Measurements from ENCODE around the gene UBAC2.
"Not testable (repeated sequence)": the region's sequence is repeated elsewhere in the genome, so short reads cannot be mapped to it uniquely, and the experiment has no call there.

UBAC2 gene

DNA sequence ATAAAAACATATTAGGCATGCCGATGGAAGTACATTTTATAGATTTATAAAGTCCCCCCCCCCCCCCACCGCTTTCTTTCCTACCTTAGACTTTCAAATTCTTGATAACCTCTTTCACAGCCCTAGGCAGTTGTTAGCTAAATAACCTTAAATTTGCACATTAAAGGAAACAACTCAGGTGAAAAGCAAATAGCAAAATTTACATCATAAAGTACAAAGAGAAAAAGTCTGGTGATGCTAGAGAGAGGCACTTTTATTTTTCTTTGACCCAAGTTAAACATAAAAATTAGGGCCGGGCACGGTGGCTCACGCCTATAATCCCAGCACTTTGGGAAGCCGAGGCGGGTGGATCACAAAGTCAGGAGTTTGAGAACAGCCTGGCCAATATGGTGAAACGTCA, 15.0 kb upstream of the UBAC2 start:
- FAIRE-seq: no peak

DNA sequence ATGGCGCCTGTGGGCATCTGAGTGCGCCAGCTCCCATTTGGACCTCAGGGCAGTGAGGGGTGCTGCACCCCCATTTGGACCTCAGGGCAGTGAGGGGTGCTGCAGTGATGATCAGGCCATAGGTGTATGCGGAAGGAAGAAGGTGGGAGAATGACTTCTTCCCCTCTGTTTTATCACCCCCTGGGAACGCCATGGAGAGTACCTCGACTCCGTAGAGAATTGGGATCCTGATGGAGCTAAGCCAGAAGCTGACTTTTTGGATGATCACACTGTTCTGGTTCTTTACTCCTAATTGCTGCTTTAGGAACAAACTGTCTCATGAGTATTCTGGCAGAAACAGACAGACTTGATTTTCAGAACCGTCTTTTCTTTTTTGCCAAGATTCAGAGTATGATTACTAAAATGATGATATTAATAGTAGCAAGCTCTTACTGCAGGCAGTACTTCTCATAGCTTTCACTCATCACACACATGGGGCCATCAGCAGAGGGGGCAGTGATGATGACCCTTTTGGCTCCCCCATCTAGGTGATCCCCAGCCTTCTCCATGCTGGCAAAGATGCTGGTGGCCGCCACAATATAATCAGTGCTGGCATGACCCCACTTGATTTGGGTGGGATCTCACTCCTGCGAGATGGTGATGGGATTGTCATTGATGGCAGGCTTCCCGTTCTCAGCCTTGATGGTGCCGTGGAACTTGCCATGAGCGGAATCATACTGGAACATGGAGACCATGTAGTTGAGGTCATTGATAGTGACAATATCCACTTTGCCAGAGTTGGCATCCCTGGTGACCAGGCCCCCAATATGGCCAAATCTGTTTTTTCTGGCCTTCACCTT, 10.3 kb upstream of the UBAC2 start:
- FAIRE-seq: no peak

DNA sequence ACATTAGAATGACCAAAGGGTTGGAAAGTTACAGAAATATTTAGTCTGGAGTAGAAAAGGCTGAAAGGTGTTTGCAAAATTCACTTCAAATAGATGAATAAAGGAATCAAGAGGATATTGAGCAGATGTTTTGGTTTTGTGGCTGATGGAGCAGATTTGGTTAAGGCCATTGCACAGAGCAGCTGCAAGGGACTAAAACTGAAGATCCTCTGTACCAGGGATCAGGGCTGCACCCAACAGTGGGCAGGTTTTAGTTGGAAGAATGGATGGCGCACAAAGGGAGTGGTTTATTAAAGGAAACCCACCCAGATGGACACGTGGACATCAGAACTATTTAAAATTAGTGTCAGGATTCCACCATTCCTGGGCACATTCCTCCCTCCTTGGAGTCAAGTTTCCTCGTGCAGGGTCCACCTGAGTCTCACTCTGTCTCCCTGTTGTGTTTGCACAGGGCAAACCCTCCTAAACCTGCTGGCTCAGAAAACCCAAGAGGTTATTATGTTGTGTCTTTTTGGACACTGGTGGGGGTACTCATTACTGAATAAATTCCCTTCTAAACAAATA, 9.2 kb upstream of the UBAC2 start:
- no peak for FAIRE-seq

DNA sequence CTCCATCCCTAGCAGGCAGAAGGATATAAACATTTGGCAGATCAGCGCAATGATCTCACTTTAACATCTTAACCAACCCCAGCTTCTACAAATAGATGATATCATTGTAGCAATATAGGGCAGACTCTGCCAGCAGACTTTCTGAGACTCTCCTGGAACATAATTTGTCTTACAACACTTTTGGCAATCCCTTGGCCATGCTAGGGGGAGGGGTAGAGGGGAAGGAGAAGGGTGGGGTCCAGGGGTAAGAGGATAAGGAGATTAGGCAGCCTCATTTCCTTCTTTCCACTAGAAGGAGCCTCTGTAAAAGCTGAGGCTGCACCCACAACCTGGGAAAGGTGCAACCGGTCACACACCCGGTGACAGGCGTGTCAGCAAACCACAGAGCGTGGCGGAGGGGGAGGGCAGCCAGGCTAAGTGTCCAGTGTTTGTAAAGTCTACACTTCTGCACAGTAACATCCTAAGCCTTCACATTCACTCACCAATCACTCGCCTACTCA, 8.7 kb upstream of the UBAC2 start:
- FAIRE-seq: no peak

DNA sequence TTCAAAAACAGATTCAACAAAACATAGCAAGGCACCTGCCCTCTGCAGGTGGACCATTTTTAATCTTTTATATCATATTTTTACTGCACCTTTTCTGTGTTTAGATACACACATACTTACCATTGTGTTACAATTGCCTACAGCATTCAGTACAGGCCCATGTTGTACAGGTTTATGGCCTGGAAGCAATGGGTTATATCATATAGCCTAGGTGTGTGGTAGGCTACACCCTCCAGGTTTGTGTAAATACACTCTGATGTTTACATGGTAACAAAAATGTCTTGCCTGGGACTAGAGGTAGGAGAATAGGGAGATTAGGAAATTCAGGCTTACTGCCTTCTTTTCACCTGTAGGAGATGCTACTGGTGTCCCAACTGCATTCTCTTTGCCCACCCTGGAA, 8.2 kb upstream of the UBAC2 start:
- no peak for FAIRE-seq

DNA sequence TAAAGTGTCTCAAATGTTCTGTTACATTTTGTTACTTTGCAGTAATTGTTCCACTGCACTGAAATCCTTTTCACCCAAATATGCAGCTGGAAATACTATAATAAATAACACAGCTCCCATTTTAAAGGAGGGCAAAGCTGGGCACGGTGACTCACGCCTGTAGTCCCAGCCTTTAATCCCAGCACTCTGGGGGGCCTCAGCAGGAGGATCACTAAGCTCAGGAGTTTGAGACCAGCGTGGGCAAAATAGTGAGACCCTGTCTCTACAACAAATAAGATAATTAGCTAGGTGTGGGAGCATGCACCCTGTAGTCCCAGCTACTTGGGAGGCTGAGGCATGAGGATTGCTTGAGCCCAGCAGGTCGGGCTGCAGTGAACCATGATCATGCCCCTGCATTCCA, 7.5 kb upstream of the UBAC2 start:
- FAIRE-seq: no peak

DNA sequence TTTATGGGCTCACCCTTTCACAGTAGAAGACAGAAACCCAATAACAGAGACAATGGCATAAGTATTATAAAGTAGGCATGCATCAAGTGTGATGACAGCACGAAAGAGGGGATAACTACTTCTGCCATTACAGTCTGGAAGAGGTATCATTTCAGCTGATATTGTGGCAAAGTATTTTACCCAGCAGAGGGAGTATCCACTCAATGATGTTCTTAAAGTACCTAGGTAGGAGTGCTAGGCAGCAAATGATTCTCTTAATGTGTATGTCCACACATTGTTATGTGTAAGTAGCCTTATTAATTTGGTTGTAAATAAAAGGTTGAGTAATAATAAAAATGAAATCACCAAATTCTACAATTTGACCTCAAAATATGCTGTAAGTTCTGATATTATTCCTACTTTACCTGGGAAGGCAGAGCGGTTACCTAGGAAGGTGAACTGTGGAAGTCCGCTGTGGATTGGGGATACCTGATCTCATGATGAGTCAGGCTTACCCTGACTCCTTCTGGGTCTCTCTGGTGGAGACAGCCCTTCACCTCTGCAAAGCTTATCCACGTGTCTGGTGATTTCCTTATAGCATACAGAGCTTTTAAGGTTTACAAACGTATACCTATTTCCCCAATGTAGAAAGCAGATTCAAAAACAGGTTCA, 4.1 kb upstream of the UBAC2 start:
- no peak for FAIRE-seq

DNA sequence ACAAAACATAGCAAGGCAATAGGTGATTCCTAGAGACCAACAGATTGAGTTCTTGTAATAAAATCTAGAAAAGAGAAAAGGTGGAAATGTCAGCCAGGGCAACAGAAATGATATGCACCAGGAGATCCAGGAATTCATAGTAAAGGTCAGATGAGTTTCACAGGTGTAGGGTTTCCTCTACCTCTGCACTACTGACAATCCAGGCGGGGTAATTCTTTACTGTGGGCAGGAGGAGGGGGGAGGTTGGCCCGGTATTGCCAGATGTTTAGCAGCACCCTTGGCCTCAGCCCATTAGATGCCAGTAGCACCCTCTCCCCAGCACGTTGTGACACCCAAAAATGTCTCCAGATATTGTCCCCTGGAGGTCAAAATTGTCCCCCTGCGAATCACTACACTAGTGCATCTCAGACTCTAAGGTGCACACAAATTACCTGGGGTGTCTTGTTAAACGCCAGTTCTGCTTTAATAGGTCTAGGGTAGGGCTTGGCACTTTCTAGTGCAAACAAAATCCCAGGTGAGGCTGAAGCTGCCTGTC, 3.5 kb upstream of the UBAC2 start:
- no peak for FAIRE-seq

DNA sequence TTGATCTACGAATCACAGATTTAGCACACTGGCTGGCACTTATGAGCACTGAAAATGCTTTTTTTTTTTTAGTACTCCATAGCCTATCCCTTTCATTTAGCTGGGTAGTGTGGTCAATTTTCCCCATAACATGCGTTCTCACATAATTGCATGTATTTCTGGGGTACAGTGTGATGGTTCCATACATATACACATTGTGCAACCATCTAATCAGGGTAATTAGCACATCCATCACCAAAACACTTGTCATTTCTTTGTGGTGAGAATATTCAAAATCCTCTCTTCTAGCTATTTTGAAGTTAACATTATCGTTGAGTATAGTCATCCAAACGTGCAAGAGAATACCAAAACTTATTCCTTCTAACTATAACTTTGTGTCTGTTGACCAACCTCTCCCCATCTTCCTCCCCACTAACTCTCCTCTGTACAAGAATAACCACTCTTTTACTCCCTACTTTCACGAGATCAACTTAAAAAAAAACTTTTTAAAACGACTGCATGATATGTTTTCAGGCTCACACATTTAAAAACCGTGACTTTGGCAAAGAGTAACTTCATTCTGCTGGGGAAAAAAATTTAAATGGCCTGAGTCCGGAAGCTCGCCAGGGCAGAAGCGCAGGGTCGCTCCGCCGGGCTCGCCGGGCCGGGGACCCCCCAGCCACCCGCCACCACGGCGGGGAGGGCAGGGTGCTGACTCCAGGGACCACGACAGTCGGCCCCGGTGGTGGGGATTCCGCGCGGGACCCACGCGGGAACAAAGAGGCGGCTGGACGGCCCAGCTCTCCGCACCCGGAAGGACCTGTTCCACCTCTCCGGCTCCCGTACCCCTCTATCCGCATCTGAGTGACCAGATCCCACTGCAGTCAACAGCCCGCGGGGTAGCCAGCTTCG, 868 bp upstream of the UBAC2 start:
- no peak for FAIRE-seq

DNA sequence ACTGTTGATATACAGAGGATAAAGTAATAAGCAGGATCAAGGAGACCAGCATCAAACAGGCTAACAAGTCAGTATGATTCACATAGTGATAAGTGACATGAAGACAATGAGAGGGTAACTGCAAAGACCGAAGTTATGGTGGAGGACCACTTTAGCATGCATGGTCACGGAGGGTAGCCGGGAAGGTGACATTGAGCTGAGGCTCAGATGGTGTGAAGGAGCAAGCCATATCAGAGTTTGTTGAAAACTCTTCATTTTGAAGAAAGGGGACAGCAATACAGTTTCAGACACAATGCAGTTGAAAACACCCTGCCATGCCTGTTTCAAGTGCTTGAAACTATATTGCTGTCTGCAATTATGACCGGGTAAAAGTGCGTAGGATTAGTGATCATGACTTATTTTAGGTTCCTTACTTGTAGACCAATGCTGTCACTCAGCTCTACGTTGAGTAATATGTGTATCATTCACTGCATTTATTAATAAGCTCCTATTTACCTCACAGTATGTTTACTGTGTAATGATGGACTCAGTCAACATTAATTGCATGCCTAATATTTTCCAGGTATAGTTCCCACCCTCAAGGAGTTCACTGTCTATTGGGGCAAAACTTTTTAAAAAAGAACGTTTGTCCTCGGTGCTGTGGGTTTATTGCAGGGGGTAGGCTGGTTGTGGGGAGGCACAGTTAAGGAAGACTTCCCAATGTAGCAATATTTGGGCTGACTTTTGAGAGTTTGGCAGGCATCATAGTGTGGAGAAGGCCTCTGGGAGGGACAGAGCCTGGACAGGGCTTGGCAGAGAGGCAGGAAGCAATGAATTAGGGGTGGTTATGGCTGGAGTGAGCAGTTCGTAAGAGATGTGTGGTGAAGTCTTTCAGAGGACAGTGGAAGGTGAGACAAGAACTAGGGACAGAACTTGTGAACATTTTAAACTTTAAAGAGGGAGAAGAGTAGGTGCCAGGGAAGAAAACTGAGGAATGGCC, 3.2 kb downstream of the UBAC2 start:
- FAIRE-seq: no peak

DNA sequence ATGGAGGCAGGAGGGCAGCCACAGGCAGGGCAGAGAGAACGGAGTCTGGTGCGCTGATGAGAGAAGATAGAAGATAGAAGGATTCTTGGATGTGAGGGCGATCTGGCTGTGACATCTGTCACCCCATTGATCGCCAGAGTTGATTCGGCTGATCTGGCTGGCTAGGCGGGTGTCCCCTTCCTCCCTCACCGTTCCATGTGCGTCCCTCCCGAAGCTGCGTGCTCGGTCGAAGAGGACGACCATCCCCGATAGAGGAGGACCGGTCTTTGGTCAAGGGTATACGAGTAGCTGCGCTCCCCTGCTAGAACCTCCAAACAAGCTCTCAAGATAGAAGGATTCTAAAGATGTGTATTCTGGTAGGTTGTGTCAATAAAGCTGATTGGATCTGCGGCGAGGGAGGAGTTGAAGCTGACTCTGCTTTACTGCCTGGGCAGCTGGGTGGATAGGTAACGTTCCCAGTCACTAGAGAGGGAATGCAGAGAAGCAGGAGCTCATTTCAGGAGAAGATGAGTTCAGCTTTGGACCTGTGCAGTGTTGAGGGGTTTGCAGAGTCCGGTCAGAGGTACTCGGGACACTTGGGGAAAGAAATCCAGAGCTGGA, 5.1 kb downstream of the UBAC2 start:
- no peak for FAIRE-seq

DNA sequence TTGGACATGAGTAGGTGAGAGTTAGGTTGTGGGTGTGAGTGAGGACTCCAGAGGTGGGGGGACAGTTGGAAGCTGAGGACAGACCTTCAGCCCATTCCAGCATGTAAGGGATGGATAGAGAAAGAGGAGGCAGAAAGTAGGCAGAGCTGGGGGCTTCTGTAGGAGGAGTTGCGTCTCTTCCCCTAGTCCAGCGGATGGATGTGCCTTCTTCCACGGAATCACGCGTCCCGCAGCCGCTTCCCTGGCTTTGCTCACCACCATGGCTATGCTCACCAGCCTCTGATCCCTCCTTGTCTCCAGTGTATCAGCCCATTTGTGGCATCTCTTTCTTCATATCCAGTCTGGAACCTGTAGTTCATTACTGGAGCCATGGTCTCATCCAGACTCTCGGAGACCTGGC, 5.6 kb downstream of the UBAC2 start:
- FAIRE-seq: no peak

DNA sequence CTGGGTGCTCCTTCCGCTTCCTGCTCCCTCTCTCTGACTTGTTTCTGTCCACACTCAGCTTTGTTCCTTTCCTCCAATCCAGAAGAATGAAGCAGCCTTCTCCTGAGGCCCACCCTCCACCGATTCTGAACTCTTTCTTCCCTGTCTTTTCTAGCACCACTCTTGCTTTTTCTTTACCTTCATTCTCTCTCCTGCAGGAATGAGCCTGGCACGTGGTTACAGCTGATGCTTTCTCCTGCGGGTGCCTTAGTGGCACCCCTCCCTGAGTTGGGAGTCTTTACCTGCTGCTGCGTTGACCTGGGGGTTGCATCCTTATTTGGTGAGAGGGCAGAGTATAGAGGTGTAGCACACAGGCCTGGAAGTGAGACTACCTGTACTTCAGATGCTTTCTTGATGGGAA, 6.2 kb downstream of the UBAC2 start:
- no peak for FAIRE-seq

DNA sequence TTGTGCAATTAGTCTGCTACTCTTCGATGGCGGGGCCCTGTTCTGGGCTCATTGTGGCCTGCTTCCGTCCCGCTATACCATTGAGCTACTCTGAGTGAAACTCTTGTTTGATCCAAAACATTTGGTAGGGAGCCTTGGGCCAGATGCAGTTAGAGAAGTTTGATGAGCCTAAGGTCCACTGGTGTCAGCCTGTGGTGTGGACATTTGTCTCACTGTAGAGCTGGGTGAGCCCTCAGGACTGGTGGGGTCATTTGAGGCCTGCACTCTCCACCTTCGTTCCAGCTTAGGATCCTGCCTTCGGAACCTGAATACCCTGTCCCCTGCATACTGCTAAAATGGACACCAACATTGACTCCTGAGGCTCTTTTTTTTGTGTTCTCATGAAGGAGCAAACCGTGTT, 6.9 kb downstream of the UBAC2 start:
- no peak for FAIRE-seq

DNA sequence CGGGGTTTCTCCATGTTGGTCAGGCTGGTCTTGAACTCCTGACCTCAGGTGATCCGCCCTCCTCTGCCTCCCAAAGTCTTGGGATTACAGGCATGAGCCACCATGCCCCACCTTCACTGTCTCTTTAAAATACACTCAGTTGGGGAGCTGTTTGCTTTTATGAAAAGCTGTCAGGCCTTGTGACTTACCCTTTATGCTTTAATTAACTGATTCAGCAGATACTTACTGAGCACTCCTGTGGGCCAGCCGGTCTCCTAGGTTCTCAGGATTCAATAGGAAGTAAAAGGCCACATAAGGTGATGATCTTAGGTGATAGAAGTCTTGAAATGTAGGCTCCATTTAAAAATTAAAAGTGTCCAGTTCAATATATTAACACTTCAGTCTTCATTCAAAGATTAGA, 7.5 kb downstream of the UBAC2 start:
- peak; percentile 86 for FAIRE-seq

DNA sequence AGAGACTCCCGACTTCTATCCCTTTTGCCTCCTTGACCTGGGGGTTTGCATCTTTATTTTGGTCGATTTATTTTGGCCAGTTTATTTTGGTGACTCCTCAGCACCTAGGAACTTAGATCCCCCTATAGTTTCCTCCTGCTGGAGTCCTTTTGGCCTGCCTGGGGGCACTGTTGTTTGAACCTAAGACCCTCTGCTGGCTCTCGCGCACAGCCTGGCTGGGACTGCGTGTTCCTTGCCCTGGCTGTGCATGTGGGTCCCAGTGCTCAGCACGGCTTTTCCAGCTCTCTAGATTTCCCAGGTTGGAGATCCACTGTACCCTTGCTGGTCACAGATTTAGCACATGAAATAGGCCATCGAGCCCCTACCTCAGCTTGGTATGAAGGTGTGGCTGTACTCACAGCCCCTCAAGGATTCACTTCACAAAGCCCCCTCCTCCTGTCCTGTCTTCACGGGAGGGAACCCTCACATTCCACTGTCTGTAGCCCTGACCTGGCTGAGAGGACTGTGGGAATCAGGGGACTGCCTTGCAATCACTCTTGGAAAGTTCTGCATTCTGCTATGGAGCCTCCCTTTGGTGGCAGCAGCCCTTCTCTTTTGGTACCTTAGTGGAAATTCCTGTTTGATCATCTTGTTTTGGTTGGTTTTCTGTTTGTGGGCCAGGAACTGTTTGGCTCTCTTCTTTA, 8.3 kb downstream of the UBAC2 start:
- no peak for FAIRE-seq

DNA sequence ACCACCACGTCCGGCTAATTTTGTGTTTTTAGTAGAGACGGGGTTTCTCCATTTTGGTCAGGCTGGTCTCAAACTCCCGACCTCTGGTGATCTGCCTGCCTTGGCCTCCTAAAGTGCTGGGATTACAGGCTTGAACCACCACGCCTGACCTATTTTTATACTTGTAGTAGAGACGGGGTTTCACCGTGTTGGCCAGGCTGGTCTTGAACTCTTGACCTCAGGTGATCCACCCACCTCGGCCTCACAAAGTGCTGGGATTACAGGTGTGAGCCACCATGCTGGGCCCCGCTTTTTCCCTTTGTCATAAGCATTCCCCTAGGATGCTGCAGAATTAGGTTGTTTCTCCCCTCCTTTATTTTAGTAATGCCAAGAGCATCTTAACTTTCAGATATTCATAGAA, 10.0 kb downstream of the UBAC2 start:
- FAIRE-seq: not testable (repeated sequence)

DNA sequence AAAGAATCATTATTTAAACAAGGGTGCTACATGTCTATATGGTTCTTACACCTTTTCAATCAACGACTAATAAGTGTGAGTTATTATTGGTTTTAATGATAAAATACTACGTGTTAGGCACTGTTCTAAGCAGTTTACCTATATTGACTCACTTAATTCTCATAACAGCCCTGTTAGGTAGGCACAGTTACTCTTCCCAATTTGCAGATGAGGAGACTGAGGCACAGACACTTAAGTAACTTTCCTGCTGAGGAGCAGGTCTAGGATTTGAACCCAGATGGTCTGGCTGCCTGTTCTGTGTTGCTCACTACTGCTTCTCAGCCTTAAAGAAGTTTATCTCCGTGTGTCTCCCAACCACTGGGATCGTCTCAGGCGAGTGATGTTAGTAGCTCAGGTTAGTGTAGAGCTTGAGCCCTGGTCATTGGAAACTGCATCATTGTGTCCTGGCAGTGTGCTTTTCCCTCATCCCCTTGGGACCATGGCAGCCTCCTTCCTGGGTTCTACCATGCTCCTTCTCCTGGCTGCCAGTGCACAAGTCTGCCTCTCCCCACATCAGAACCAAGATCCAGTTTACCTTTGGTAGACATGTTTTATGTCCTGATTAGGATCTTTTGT, 10.9 kb downstream of the UBAC2 start:
- FAIRE-seq: no peak

DNA sequence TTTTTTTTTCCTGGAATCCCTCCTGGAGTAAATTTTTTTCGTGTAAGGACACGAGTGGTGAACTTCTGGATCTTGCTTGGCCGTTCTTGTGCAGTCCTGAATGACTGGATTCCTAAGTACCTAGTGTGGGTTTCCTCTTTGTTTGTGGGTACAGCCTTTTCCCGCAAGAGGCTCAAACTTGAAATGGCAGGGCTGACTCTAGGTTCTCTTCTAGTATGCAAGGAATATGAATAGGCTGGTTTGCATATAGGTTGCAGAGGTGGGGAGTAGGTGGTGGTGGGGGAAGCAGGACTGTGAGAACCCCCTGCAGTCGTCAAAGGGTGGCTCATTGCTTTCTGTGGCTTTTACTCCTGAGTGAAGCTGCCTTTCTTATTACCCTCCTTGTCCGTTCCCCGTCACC, 13.6 kb downstream of the UBAC2 start:
- no peak for FAIRE-seq

DNA sequence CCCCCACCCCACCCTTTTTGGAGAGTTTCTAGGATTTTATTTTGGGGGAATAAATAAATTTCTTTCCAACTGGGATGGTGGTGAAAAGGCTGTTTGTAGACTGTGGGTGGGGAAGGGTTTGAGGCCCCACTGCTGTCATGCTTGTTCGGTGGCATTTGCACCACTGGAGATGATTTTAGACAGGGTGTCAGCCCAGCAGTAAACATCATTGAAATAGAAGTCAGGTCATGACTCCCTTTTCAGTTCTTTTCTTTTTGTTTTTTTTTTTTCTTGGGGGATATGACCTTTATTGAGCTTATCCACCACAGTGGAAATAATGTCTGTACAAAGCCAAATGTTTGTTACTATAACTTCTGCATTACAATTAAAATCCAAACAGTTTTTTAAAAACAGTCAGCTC, 14.1 kb downstream of the UBAC2 start:
- no peak for FAIRE-seq
